LHCN-M2 (cell line): ENCODE results near the gene GPR83. TPM values are rescaled to one million over a fixed set of nuclear protein-coding genes. Genes with fewer than 3 reads are reported as not detected.
"Not testable (repeated sequence)": the region's sequence is repeated elsewhere in the genome, so short reads cannot be mapped to it uniquely, and the experiment has no call there.

ENCODE experiments used
- DNase-seq: peaks from one replicate; pipeline ENCODE4 v3.0.0-alpha.2; 2012; ENCODE audit warnings: low read depth
- total RNA-seq: library from RNA; depleted of rRNA; stranded (reverse); fragments of >200 nt; gene quantifications from 2 replicates; pipeline ENCODE4 v1.2.3, GENCODE V29; 2014; rRNA removed

GPR83 gene
- total RNA-seq, 1 experiment from 2014 or later = not detected

DNA sequence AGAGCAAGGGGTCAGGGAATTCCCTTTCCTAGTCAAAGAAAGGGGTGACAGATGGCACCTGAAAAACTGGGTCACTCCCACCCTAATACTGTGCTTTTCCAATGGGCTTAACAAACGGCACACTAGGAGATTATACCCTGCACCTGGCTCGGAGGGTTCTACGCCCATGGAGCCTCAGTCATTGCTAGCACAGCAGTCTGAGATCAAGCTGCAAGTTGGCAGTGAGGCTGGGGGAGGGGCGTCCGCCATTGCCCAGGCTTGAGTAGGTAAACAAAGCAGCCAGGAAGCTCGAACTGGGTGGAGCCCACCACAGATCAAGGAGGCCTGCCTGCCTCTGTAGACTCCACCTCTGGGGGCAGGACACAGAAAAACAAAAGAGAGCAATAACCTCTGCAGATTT is 30.6 kb downstream of the GPR83 start:
- DNase-seq = not testable (repeated sequence)

DNA sequence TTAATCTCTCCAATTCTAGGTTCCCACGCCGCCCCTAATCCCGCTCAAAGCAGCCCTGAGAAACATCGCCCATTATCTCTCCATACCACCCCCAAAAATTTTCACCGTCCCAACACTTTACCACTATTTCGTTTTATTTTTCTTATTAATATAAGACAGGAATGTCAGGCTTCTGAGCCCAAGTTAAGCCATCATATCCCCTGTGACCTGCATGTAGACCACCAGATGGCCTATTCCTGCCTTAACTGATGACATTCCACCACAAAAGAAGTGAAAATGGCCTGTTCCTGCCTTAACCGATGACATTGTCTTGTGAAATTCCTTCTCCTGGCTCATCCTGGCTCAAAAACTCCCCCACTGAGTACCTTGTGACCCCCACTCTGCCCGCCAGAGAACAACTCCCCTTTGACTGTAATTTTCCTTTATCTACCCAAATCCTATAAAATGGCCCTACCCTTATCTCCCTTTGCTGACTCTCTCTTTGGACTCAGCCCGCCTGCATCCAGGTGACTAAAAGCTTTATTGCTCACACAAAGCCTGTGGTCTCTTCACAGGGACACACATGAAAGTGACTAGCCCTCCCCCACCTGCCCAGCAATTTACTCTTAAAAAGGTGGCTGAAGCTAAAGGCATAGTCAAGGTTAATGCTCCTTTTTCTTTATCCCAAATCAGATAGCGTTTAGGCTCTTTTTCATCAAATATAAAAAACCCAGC is 50.2 kb downstream of the GPR83 start:
- DNase-seq = not testable (repeated sequence)

DNA sequence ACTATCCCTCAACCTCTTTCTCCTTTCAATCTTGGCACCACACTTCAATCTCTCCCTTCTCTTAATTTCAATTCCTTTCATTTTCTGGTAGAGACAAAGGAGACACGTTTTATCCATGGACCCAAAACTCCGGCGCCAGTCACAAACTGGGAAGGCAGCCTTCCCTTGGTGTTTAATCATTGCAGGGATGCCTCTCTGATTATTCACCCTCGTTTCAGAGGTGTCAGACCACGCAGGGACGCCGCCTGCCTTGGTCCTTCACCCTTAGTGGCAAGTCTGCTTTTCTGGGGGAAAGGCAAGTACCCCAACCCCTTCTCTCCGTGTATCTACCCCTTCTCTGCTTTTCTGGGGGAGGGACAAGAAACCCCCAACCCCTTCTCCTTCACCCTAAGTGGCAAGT is 54.9 kb downstream of the GPR83 start:
- not testable (repeated sequence) for DNase-seq

DNA sequence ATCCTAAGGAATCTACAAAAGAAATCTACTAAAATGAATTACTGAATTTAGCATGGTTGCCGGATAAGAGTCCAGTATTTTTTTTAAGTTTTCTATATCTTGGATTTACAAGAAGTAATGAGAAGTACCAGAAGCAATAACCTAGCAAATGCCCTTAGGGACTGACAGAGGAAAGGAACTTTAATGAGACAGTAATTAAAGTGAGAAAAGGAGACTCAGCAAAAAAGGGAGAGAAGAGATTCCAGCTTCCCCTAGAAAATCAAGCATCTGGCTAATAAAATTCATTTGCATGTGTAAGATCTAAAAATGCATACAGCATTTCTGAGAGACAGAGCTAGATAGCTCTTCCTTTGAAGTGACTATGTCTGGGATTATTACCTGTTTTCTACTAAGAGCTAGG is 57.7 kb downstream of the GPR83 start:
- no peak for DNase-seq

DNA sequence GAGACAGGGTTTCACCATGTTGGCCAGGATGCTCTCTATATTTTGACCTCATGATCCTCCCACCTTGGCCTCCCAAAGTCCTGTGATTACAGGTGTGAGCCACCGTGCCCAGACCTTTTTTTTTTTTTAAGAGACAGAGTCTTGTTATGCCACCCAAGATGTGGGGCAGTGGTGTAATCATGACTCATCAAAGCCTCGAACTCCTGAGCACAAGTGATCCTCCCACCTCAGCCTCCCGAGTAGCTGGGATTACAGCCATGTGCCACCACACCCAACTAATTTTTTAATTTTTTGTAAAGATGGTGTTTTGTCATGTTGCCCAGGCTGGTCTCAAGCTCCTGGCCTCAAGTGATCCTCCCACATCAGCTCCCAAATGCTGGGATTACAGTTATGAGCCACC is 59.0 kb downstream of the GPR83 start:
- no peak for DNase-seq

DNA sequence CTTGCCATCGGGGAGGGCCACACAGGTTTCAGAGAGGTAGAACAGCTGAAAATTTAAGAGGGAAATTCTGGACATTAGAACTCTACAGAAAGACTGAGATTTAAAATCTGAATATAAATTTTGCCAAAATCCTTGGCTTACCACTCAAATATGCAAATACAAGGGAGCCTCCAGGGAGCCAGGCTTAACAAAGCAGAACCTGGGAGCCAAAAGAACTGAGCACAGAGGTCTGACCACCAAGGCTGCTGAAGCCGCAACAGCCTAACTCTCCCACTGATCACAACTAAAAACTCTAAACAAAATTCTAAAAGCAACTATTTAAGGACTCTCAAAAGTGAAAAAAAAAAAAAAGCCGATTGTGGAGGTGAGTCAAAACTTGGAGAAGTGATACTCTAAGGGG is 62.6 kb downstream of the GPR83 start:
- DNase-seq = no peak

DNA sequence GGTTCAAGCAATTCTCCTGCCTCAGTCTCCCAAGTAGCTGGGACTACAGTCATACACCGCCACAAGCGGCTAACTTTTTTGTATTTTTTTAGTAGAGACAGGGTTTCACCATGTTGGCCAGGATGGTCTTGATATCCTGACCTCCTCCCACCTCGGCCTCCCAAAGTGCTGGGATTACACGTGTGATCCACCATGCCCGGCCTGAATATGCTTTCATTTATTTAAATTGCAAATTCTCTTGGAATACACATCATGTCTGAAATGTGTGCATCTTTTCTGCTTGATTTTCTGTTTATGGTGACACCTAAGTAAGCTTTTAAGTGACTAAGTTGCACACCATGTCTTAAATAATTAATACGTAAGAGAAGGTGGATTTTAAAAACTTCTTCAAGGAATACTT is 65.2 kb downstream of the GPR83 start:
- DNase-seq = no peak

DNA sequence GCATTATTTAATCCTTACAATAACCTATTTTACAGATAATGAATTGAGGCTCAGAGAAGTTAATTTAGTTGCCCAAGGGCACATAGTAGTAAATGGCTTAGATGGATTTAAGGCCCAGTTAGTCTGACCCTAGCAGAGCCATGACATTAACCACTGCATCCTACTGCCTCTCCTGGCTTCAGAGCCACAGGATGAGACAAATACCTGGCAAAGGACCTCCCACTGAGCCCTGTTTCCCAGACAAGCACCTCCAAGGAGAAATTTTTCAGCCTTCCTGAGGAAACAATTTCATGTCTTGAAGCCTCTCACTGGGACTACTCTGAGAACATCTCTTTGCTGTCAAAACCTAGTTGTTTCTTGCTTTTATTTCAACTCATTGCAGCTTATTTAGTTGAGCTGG is 68.4 kb downstream of the GPR83 start:
- DNase-seq = no peak

DNA sequence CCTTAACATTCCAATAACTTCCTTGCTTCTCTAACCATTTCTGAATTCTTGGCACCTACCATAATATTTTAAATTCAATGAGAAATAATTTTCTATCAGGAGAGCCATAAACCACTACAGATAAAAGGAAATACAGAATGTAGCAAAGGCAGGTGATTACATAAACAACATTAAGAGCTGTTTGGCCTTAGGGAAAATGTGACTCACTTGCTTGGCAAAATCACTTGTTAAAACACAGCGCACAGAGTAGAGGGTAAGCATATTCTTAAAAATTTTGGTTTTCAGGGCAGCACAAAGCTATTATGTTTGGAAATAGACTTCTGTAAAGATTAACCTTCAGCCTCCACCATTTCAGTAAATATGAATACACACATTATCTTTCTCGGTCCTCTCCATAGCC is 70.4 kb downstream of the GPR83 start:
- no peak for DNase-seq

DNA sequence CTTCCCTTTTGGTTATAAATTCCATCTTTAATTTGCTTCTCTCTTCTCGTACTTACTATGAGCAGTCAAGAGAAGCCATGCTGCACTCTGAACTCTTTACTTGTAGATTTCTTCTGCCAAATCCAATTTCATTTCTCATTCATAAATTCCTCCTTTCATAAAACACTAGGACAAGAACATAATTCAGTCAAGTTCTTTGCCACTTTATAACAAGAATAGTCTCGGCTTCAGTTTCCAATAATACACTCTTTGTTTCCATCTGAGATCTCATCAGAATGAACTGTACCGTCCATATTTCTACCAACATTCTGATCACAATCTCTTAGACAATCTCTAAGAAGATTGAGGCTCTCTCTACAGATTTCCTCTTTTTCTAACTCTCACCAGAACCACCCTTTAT is 71.7 kb downstream of the GPR83 start:
- no peak for DNase-seq

DNA sequence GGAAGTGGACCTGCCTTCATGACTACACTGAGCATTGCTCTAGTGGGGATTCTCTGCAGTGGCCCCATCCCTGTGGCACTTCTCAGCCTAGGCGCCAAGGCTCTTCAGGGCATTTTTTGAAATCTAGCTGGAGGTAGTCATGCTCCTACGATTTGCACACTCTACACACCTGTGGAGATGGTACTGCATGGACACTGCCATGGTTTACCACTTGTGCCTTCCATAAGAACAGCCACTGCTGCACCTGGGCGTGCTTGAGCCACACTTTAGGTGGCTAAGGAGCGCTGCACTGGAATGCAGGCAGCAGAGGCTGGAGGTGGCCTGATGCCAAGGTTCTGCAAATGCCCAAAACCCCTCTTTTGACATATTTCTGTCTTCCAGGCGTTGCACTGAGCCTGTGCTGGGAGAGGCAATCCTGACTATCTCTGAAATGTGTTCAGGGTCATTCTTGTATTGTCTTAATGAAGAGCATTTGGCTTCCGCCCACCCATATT is 72.6 kb downstream of the GPR83 start:
- no peak for DNase-seq

Other genes starting within 250 kb of the GPR83 start
- not detected in 2 replicates for gene IZUMO1R, start 96.8 kb downstream of the GPR83 start, total RNA-seq
- gene MRE11, start 92.4 kb upstream of the GPR83 start, total RNA-seq = 12.9 and 19.0 TPM in 2 replicates
- gene ANKRD49, start 92.6 kb upstream of the GPR83 start, total RNA-seq = 11.5 and 12.2 TPM in 2 replicates
- gene C11orf97, start 111.0 kb upstream of the GPR83 start, total RNA-seq = not detected in 2 replicates
- 4.7 and 4.8 TPM in 2 replicates for gene FUT4, start 142.5 kb upstream of the GPR83 start, total RNA-seq
- 0.52 and 1.2 TPM in 2 replicates for gene PIWIL4, start 165.9 kb upstream of the GPR83 start, total RNA-seq